Jurkat, Clone E6-1 (cell line): ENCODE measurements around the gene MSS51. TPM values are rescaled to one million over a fixed set of nuclear protein-coding genes. Genes with fewer than 3 reads are reported as not detected.
A peak's percentile ranks its signal among the peaks of the same experiment; 100 is the strongest.

Experiments used
- DNase-seq: peaks from one replicate; pipeline ENCODE4 v3.0.0-alpha.2; 2011; ENCODE audit warnings: low read depth, low spot score
- H3K4me3 ChIP-seq: 2 replicates; pipeline ENCODE4 v1.5.1; 2011; ENCODE audit warnings: mild to moderate bottlenecking, low read length, control low read depth, moderate library complexity
- polyA plus RNA-seq: library from polyadenylated mRNA; unstranded; fragments of >200 nt; gene quantifications from one replicate; pipeline ENCODE4 v1.2.1, GENCODE V29; 2012; ENCODE audit warnings: missing spikeins; ENCODE audit not compliant: insufficient read length, insufficient read depth

MSS51 gene
- 0.60 TPM for polyA plus RNA-seq

- peak; percentile 86 for DNase-seq
- no peak within 1 kb of the TSS for H3K4me3 ChIP-seq
These were observed at the start of gene MSS51 for GRCh38 chr10:73433538-73433867. Gene MSS51 (minus strand): TSS chr10:73433561. CDS start chr10:73428284, 5,277 bp downstream.

GRCh38 chr10:73480158-73480557 is 46.8 kb upstream of the MSS51 start:
- H3K4me3 ChIP-seq: no peak overlapping the region
- DNase-seq: no peak

- peak; percentile 18 for DNase-seq
These were observed 45.3 kb upstream of the MSS51 start for GRCh38 chr10:73478636-73479035.

GRCh38 chr10:73471226-73471625 is 37.9 kb upstream of the MSS51 start:
- H3K4me3 ChIP-seq: no peak overlapping the region

More at GRCh38 chr10:73478636-73479035, 45.3 kb upstream of the MSS51 start:
- no peak overlapping the region for H3K4me3 ChIP-seq

GRCh38 chr10:73469579-73469978 is 36.2 kb upstream of the MSS51 start:
- no peak overlapping the region for H3K4me3 ChIP-seq
- DNase-seq: no peak

More at GRCh38 chr10:73471226-73471625, 37.9 kb upstream of the MSS51 start:
- DNase-seq: no peak

GRCh38 chr10:73467206-73467605 is 33.8 kb upstream of the MSS51 start:
- no peak for DNase-seq
- no peak overlapping the region for H3K4me3 ChIP-seq

- DNase-seq: no peak
These were observed 32.8 kb upstream of the MSS51 start for GRCh38 chr10:73465978-73466726.

GRCh38 chr10:73460897-73461296 is 27.5 kb upstream of the MSS51 start:
- H3K4me3 ChIP-seq: no peak overlapping the region
- DNase-seq: no peak

More at GRCh38 chr10:73465978-73466726, 32.8 kb upstream of the MSS51 start:
- no peak overlapping the region for H3K4me3 ChIP-seq

- H3K4me3 ChIP-seq: no peak overlapping the region
- DNase-seq: no peak
These were observed 26.4 kb upstream of the MSS51 start for GRCh38 chr10:73459683-73460314.

- no peak overlapping the region for H3K4me3 ChIP-seq
- DNase-seq: no peak
These were observed 23.0 kb upstream of the MSS51 start for GRCh38 chr10:73456187-73456890.

- DNase-seq: no peak
These were observed 15.8 kb upstream of the MSS51 start for GRCh38 chr10:73449113-73449512.

GRCh38 chr10:73448384-73448783 is 15.0 kb upstream of the MSS51 start:
- no peak for DNase-seq
- H3K4me3 ChIP-seq: no peak overlapping the region

More at GRCh38 chr10:73449113-73449512, 15.8 kb upstream of the MSS51 start:
- H3K4me3 ChIP-seq: no peak overlapping the region

- DNase-seq: no peak
- H3K4me3 ChIP-seq: no peak overlapping the region
These were observed 13.6 kb upstream of the MSS51 start for GRCh38 chr10:73446926-73447325.

GRCh38 chr10:73444457-73444856 is 11.1 kb upstream of the MSS51 start:
- no peak for DNase-seq
- H3K4me3 ChIP-seq: no peak overlapping the region

- DNase-seq: no peak
- H3K4me3 ChIP-seq: no peak overlapping the region
These were observed 6.4 kb upstream of the MSS51 start for GRCh38 chr10:73439605-73440312.

- DNase-seq: no peak
- H3K4me3 ChIP-seq: no peak overlapping the region
These were observed 5.7 kb upstream of the MSS51 start for GRCh38 chr10:73439055-73439454.

- no peak for DNase-seq
- H3K4me3 ChIP-seq: no peak overlapping the region
These were observed 469 bp downstream of the MSS51 start for GRCh38 chr10:73432646-73433537.

- DNase-seq: no peak
- H3K4me3 ChIP-seq: no peak overlapping the region
These were observed 7.0 kb downstream of the MSS51 start for GRCh38 chr10:73426318-73426717.
